ENCODE results near the gene WNT7B. TPM values are rescaled to one million over a fixed set of nuclear protein-coding genes. Genes with fewer than 3 reads are reported as not detected.

WNT7B gene
- total and polyA plus RNA-seq, 10 donors, result not detected

- Histone ChIP-seq H3K4me3 (no peak overlapping the region), H3K9me3 (no peaks in the 10 kb centered on the region), H3K27me3 (replicated peaks in 1 of 7) (peaks cover 0 to 70% (median 27%) of the 10 kb centered on the region in 7 donors), H3K4me1 (peaks cover 0 to 12% (median 0%) of the 10 kb centered on the region in 6 donors), H3K27ac (no peak overlapping the region), H3K36me3 (no peaks in the 10 kb centered on the region)
- no peak for TF ChIP-seq POLR2AphosphoS5 (IDR thresholded peaks at IDR 0.05)
- no peak for TF ChIP-seq CTCF (IDR thresholded peaks at IDR 0.05 in 8 of 11, conservative IDR thresholded peaks at IDR 0.05 in 3 of 11)
- TF ChIP-seq POLR2A (IDR thresholded peaks at IDR 0.05), result no peak
- DNase-seq, result no peak
- 70 to 93% (median 91%) methylated on average over 15 of the region's 15 CpGs for WGBS, 5 donors
- intact Hi-C loops (cut with DNase I; ENCODE audit: low total_unique reads), result no loop called here
Measured at GRCh38 chr22:45907378-45907777, 69.6 kb downstream of the WNT7B start.

GRCh38 chr22:45906946-45907345 is 70.0 kb downstream of the WNT7B start:
- H3K27me3 ChIP-seq (replicated peaks in 1 of 7), result peaks cover 0 to 70% (median 30%) of the 10 kb centered on the region in 7 donors
- H3K4me1 ChIP-seq, result peaks cover 0 to 12% (median 0%) of the 10 kb centered on the region in 6 donors
- no peak overlapping the region for H3K4me3 ChIP-seq
- no peaks in the 10 kb centered on the region for H3K9me3 ChIP-seq
- WGBS, 5 donors, result 80 to 93% (median 84%) methylated on average over 8 to 13 of the region's 13 CpGs
- TF ChIP-seq POLR2A (IDR thresholded peaks at IDR 0.05) (no peak), POLR2AphosphoS5 (IDR thresholded peaks at IDR 0.05) (no peak), CTCF (IDR thresholded peaks at IDR 0.05 in 8 of 11, conservative IDR thresholded peaks at IDR 0.05 in 3 of 11) (no peak)
- no peak for DNase-seq
- H3K27ac ChIP-seq, result no peak overlapping the region
- no peaks in the 10 kb centered on the region for H3K36me3 ChIP-seq
- intact Hi-C loops (cut with DNase I; ENCODE audit: low total_unique reads), result no loop called here

GRCh38 chr22:45905924-45906865 is 70.8 kb downstream of the WNT7B start:
- TF ChIP-seq POLR2A (IDR thresholded peaks at IDR 0.05), result no peak
- no peak for TF ChIP-seq CTCF (IDR thresholded peaks at IDR 0.05 in 8 of 11, conservative IDR thresholded peaks at IDR 0.05 in 3 of 11)
- no peak for TF ChIP-seq POLR2AphosphoS5 (IDR thresholded peaks at IDR 0.05)
- intact Hi-C loops (cut with DNase I; ENCODE audit: low total_unique reads), result no loop called here
- DNase-seq, result no peak
- Histone ChIP-seq H3K27ac (no peak overlapping the region), H3K4me1 (peaks cover 0 to 12% (median 0%) of the 10 kb centered on the region in 6 donors), H3K36me3 (no peaks in the 10 kb centered on the region), H3K9me3 (no peaks in the 10 kb centered on the region), H3K4me3 (no peak overlapping the region), H3K27me3 (replicated peaks in 1 of 7) (peaks cover 0 to 69% (median 31%) of the 10 kb centered on the region in 7 donors)
- WGBS, 5 donors, result 66 to 80% (median 71%) methylated on average over 16 to 33 of the region's 33 CpGs

GRCh38 chr22:45905326-45905923 is 71.5 kb downstream of the WNT7B start:
- Histone ChIP-seq H3K4me1 (peaks cover 0 to 12% (median 0%) of the 10 kb centered on the region in 6 donors), H3K27ac (no peak overlapping the region), H3K27me3 (replicated peaks in 1 of 7) (peaks cover 0 to 77% (median 31%) of the 10 kb centered on the region in 7 donors), H3K9me3 (no peaks in the 10 kb centered on the region), H3K4me3 (no peak overlapping the region), H3K36me3 (no peaks in the 10 kb centered on the region)
- 67 to 72% (median 69%) methylated on average over 25 to 27 of the region's 27 CpGs for WGBS, 5 donors
- intact Hi-C loops (cut with DNase I; ENCODE audit: low total_unique reads), result no loop called here
- no peak for DNase-seq
- TF ChIP-seq CTCF (IDR thresholded peaks at IDR 0.05 in 8 of 11, conservative IDR thresholded peaks at IDR 0.05 in 3 of 11) (no peak), POLR2A (IDR thresholded peaks at IDR 0.05) (no peak), POLR2AphosphoS5 (IDR thresholded peaks at IDR 0.05) (no peak)

Measured in spleen (tissue), 11 donors.